GM21825 (cell line): ENCODE results near the gene SYNE2.
"Not testable (repeated sequence)": the region's sequence is repeated elsewhere in the genome, so short reads cannot be mapped to it uniquely, and the experiment has no call there.

Experiments
- ATAC-seq: cut with Tn5 transposase; IDR thresholded peaks from one replicate; pipeline ENCODE4 v1.9.1; 2021; ENCODE audit warnings: mild to moderate bottlenecking, moderate library complexity; ENCODE audit not compliant: unreplicated experiment

Gene SYNE2

DNA sequence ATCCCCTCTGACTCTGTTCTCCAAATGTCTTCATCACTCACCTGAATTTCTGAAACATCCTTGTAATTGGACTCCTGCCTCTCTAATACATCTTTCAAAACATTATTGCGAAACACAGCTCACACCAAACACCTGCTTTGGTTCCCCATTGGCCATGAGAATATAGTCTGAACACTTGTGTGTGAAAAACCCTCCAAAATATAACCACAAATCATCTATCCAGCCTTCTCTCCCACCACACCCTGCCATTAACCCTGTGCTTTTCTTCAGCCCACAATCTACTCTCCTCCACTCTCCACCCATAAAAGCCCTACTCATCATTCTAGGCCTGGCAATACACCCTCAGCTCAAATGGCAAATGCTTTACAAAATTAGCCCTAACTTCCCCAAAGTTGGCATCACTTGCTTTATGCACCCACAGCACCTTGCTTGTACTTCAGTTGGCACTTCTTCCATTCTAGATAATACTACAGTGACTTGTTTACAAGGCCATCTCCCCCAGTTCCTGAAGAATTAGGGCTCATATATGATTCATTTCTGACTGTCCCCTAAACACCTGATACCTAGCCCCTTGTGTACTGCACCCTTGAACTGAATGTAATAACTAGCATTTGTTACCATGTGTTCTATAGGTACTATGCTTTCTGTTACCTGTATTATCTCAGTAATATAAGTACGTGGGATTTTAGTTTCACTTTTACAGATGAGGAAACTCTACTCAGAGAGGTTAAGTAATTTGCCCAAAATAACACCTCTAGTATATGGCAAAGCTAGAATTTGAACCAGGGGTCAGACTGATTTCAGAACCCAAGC lies 17.3 kb downstream of the SYNE2 start:
- ATAC-seq, result peak; percentile 42

DNA sequence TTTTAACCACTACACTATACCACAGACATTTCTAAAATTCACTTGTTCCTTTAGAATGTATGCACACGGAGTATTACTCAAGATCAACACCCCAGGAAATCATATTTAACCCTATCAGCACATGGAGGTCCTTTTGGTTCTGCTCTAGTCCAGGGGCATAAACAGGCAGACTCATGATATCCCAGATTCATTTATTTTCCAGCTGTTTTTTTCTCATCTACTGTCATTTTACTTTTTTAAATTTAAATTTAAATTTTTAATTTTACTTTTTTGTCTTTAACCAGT lies 17.9 kb downstream of the SYNE2 start:
- ATAC-seq, result not testable (repeated sequence)

DNA sequence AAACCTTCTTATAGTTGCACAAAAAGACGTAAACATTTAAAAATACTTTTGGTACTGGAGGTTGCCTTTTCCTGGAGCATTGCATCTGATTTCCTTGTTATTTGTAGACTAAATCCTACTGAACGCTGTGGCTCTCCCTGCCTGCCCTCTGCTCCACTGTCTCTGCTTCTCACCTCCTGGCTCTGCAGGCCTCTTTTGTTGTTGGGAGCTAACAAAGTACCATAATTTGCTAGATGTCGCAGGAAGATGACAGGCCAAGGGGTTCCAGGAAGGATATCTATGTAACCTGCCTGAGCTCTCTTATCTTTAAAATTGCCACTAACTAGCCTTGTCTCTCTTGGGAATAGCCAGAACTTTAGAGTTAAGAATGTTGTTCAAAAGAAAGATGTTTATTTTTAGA lies 21.4 kb downstream of the SYNE2 start:
- ATAC-seq, result no peak

DNA sequence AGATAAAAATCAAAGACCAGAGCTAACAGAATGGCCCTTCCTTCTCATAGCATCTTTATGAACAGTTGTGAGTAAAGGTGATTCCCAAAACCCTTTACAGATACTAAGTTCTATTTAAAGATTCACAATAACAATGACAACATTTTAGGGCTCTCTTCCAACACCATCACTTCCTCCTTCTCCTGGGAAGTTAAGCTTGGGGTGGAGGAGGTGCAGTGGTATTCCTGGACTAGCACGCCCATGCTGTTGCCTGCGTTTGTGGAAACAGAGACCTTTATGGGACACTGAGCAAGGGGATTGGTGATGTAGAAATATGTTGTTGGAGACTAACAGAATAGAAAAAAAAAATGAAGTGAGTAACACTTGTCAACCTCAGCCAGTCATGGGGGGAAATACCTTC lies 22.5 kb downstream of the SYNE2 start:
- ATAC-seq, result no peak

DNA sequence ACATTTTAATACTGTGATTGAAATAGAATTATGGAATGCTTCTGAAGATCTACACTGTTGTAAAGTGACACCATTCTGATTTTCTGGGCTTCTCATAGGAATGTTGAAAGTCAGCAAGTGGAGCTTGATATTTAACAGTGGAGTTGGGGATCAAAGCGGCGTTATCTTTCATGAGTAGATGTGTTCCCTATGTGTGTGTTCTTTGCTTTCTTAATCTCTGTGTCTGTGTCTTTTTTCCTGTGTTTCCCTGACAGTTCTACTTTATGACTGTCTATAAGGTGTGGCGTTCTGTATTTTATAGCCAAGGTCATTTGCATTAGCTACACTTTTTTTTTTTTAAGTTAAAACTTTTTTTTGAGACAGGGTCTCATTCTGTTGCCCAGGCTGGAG lies 24.7 kb downstream of the SYNE2 start:
- no peak for ATAC-seq

DNA sequence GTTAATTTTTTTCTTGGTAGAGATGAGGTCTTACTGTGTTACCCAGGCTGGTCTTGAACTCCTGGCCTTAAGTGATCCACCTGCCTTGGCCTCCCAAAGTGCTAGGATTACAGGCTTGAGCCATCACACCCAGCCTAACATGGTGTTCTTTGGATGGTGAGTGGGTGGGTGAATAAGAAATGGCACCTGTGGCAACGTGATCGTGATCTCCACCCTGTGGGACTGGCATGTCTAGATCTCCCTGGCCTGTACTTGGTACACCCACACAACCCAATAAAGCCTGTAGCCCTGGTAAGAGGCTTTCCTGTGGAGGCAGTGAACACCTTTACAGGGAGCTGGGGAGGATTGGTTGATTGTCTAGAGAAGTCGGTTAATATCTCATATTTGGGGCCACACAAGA lies 25.2 kb downstream of the SYNE2 start:
- ATAC-seq, result no peak

DNA sequence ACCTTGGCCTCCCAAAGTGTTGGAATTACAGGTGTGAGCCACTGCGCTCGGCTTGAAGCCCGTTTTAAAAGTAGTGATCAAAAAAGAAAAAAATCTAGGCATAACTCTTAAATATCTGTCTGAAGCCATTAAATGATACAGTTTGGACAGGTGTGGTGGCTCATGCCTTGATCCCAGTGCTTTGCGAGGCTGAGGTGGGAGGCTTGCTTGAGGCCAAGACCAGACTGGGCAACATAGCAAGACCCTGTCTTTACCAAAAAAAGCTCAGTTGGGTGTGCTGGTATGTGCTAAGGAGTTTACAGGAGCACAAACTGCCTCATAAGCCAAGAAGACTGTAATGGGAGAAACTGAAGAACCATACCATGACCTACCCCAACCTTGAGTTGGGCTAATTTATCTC lies 26.0 kb downstream of the SYNE2 start:
- no peak for ATAC-seq

DNA sequence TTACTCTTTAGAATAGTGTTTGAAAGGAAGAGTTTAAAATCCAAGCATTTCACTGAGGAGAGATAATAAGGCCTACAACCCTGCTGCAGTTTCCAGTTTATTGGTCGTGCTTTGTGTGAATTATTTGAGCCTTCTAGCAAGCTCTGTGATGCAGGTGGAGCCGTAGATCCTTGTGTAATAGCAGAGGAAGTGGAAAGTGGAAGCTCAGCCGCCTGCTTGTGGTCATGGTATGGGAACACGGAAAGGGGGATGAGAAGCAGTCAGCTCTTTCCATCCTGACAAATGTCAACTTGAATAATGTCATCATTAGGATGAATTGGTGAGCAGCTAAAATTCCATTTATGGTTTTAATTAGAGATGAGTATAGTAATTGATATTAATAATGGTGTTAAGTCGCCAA lies 29.1 kb downstream of the SYNE2 start:
- no peak for ATAC-seq

DNA sequence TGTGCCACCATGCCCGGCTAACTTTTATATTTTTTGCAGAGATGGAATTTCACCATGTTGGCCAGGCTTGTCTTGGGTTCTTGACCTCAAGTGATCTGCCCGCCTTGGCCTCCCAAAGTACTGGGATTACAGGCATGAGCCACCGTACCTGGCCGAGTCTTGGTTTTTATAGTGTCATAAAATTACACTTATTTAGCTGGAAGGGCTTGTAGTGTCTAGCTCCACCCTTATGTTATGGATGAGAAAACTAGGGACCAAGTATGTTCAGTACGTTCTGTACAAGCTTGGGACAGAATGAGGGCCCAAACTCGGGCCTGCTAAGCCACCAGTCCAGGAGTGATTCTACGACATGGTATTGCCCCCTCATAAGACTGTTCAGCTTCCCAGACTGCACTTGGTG lies 35.1 kb downstream of the SYNE2 start:
- no peak for ATAC-seq

DNA sequence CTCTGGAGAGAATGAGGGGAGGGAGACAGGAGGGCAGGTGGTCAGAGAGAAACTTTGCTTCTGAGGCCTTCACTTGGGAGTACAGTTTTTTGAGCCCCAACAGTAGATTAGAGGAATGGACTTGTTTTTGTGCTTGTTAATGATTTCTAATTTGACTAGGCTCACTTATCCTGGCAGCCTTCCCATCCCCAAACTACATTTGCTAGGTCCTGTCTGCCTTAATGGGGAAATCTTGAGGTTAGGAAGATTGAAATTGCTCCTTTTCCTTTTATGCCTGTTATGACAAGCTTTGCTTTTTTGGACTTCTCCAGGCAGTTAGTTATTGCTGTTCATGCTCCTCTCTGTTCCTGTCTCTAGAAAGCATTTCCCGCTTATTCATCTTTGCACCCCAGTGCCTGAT lies 37.7 kb downstream of the SYNE2 start:
- no peak for ATAC-seq

DNA sequence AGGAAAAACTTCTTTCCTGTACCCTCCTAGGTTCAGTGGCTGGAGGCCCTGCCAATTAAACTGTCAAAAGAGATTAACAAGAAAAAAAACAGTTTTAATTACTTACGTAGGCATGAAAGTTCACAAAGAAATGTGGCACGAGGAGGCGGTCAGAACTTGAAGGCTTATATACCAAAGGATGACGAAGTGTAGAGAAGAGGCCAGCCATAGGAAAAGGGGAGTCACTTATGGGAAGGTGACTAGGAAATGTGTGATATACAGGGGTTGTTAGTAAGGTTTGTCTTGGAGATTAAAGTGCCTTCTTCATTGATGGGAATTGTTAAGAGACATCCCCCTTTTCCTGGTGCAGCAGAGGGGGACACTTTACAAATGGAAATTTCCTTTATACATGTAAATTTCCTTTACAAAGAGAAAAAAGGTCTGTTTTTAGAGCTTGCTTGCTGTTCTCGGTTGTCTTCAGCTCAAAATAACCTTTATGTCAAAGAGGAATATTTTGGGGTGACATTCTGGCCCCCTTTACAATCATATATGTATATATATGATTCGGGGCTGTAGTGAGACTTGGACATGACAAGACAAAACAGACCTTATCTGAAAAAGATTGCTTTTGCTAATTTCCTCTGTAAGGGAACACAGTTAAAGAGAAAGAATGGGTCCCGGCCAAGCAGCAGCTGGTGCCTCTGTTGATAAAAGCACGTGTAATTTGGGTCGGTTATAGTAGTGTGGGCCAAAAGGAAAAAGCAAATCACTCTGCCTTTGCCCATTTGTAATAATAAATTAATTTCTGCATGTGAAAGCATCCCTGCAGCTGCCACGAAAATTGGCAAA lies 38.6 kb downstream of the SYNE2 start:
- ATAC-seq, result no peak

DNA sequence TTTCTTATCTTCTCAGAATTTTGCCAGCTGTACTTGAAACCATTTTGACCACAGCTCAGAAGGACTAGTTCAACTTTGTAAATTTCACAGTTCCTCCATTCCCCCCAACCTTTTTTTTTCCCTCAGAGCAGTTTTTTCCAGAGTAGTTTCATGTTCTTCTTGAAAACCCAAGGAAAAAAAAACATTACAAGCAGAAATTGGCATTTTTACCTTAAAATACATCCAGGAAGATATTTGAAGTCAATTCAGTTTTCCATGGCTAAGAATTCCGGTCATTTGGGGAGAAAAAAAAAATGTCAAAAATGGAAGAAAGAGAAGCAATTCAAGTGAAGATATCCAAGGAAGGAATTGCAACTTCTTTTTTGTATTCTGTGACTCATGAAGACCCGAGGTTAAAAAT lies 39.5 kb downstream of the SYNE2 start:
- ATAC-seq, result no peak

DNA sequence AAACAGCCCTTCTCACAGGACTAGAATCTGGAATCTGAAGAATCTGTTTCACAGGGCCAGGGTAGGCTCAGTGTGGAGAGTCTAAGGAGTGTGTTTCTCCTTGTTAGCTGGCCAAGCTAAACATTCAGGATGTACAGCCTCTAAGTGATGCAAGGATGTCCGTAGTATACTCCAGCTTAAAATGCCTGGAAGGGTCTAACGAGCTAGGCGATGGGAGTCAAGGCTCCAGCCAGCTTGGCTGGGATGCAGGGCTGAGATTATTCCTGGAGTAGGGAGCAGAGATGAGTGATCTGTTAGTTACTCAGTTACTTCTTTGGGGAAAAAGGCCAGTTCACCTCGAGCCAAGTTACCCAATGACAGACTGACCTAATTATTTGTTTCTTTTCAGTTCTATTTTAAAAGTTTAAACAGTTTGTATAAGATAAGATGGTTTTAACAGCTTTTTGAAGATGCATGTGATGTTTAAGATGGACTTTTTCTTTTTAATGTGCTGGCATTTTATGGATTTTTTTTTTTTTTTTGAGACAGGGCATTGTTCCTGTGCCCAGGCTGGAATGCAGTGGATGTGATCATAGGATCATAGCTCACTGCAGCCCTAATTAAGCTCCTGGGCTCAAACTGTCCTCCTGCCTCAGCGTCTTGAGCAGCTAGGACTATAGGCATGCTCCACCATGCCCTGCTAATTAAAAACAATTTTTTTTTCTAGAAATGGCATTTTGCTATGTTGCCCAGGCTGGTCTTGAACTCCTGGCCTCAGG lies 41.1 kb downstream of the SYNE2 start:
- no peak for ATAC-seq

DNA sequence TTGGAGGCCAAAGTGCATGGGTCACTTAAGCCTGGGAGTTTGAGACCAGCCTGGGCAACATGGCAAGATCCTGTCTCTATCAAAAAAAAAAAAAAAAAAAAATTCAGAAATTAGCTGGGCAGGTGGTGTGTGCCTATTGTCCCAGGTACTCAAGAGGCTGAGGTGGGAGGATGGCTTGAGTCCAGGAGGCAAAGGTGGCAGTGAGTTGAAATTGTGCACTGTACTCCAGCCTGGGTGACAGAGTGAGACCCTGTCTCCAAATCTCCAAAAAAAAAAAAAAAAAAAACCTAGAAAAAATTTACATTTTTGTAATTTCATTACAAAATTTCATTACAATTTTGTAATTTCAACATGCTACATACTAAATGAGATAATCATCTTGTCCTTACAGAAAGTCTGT lies 42.7 kb downstream of the SYNE2 start:
- ATAC-seq, result no peak

DNA sequence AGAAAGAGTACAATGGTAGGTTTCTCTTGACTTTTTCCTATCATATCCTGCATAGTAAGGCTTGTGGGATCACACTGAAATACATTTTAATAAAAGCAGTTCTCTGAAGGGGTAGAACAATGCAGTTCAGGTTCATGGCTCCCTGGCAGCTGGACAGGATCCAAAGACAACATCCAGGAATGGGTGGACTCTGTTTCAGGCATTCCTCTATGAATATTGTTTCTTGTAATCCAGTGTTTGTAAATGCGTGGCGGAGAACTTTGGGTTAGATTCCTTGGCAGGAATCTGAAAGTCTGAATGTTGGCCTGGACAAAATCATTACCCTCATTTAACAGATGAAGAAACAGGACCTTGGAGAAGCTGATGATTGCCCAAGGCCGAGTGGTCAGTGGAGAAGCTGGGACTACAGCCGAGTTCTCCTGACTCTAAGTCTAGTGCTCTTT lies 43.5 kb downstream of the SYNE2 start:
- ATAC-seq, result no peak

DNA sequence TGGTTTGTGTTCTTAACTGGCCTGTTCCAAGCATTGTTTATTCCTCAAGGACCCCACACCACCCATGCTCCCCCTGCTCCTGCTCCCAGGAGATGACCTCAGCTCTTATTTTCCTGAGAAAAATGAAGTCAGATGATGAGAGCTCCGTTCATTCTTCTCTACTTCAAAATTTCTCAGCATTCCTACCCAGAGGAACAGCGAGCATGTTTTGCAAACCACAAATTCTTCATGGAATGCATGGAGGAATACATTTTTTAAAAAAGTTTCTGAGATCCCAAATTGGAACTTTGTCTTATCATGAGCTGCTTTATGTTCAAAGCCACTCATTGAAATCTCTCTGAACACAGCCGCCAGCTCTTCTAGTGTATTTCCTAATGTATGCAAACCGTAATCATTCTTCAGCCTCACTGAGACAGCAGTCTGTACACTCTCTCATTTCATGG lies 44.9 kb downstream of the SYNE2 start:
- no peak for ATAC-seq

DNA sequence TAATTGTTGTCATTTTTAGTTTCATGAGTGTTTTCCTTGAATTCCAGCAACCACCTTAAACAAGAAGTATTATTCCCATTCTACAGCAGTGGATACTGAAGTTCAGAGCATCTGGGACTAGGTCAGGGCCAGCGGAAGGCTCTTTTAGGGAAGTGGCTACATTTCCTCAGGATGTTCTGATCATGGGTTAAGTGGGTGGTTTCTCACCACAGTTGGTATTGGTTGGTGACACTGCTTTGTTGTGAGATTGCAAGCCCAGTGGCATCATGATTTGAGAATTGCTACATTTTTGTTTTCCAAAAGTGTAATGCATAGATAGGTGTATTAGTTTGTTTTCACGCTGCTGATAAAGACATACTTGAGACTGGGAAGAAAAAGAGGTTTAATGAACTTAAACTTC lies 47.1 kb downstream of the SYNE2 start:
- peak; percentile 55 for ATAC-seq

DNA sequence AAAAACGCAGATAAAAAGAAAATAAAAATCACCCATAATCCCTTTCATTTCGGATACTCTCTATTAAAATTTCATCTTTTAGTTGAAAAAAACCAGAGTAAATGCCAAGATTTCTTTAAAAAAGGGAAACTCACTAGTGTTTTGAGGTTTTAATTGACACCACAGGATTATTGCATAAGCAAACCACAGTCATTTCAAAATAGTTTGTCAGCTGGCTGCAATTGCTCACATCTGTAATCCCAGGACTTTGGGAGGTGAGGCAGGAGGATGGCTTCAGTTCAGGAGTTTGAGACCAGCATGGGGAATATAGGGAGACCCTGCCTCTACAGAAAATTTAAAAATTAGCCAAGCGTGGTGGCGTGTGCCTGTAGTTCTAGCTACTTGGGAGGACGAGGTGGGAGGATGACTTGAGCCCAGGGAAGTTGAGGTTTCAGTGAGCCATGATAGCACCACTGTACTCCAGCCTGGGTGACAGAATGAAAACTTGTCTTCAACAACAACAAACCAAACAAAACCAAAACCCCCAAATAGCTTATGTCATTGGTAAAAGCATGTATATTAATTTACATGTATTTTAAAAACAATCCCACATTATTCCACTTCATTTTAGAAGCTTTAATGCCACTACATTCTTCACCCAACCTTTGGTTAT lies 48.8 kb downstream of the SYNE2 start:
- ATAC-seq, result no peak

DNA sequence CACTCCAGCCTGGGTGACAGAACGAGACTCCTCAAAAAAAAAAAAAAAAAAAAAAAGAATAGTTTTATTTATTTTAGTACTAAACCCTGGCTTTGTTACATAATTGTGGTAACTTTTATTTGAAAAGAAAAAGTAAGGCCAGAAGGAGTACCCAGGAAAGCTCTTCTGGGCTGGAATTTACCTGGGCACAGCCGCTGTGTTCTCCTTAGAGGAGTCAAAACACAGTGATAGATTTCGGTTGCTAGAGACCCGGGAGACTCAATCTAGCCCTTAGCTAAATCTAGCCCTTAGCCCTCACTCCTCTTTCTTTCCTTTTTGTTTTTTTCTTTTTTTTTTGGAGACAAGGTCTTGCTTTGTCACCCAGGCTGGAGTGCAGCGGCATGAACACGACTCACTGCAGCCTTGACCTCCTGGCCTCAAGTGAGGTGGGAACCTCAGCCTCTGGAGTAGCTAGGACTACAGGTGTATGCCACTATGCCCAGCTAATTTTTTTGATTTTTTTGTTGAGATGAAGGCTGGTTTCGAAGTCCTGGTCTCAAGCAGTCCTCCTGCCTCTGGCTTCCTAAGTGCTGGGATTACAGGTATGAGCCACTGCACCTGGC lies 49.7 kb downstream of the SYNE2 start:
- ATAC-seq, result no peak

DNA sequence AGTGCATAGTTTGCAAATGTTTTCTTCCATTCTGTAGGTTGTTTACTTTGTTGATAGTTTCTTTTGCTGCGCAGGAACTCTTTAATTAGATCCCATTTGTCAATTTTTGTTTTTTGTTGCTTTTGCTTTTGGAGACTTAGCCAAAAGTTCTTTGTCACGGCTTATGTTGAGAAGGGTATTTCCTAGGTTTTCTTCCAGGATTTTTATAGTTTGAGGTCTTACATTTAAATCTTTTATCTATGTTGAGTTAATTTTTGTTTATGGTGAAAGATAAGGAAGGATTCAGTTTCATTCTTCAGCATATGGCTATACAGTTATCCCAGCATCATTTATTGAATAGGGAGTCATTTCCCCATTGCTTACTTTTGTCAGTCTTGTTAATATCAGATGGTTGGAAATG lies 51.9 kb downstream of the SYNE2 start:
- no peak for ATAC-seq

DNA sequence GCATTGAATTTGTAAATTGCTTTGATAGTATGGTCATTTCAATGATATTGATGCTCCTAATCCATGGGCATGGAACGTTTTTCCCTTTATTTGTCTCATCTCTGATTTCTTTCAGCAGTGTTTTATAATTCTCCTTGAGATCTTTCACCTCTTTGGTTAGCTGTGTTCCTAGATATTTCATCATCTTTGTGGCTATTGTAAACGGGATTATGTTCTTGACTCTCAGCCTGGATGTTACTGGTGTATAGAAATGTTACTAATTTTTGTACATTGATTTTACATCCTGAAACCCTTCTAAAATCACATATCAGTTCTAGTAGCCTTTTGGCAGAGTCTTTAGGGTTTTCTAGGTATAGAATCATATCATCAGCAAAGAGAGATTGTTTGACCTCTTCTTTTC lies 52.6 kb downstream of the SYNE2 start:
- no peak for ATAC-seq
